ENCODE results near the gene LRRFIP2.
"Not testable (repeated sequence)": the region's sequence is repeated elsewhere in the genome, so short reads cannot be mapped to it uniquely, and the experiment has no call there.

The LRRFIP2 gene

GRCh38 chr3:37147666-37148065, 26.7 kb downstream of the LRRFIP2 start:
- Histone ChIP-seq H3K4me1 (ENCODE audit: control insufficient read depth in 2 of 2, insufficient read depth in 2 of 2, low read length in 2 of 2) (peaks cover 0 to 5% of the 10 kb centered on the region in 2 donors), H3K9me3 (ENCODE audit: control insufficient read depth in 2 of 2, low read length in 2 of 2) (no peaks in the 10 kb centered on the region), H3K27me3 (ENCODE audit: control insufficient read depth in 2 of 2, insufficient read depth in 2 of 2, low read length in 2 of 2) (no peaks in the 10 kb centered on the region), H3K9ac (ENCODE audit: low read depth in 1 of 2, low read length in 2 of 2) (no peak overlapping the region), H3K36me3 (ENCODE audit: control insufficient read depth in 2 of 2, insufficient read depth in 2 of 2, low read length in 2 of 2) (peaks cover 21 to 23% of the 10 kb centered on the region in 2 donors), H3K4me3 (ENCODE audit: low read length in 2 of 2) (no peak overlapping the region), H3K27ac (ENCODE audit: low read depth in 2 of 2, low read length in 2 of 2) (no peak overlapping the region)

- H3K36me3 ChIP-seq (ENCODE audit: control insufficient read depth in 2 of 2, insufficient read depth in 2 of 2, low read length in 2 of 2), result peaks cover 22 to 23% of the 10 kb centered on the region in 2 donors
- not testable (repeated sequence) for H3K4me1 ChIP-seq (ENCODE audit: control insufficient read depth in 2 of 2, insufficient read depth in 2 of 2, low read length in 2 of 2); H3K9me3 ChIP-seq (ENCODE audit: control insufficient read depth in 2 of 2, low read length in 2 of 2); H3K27me3 ChIP-seq (ENCODE audit: control insufficient read depth in 2 of 2, insufficient read depth in 2 of 2, low read length in 2 of 2); H3K4me3 ChIP-seq (ENCODE audit: low read length in 2 of 2); H3K9ac ChIP-seq (ENCODE audit: low read depth in 1 of 2, low read length in 2 of 2); H3K27ac ChIP-seq (ENCODE audit: low read depth in 2 of 2, low read length in 2 of 2)
Measured at GRCh38 chr3:37146927-37147326, 27.5 kb downstream of the LRRFIP2 start.

GRCh38 chr3:37145611-37146010, 28.8 kb downstream of the LRRFIP2 start:
- H3K9ac ChIP-seq (ENCODE audit: low read depth in 1 of 2, low read length in 2 of 2), result no peak overlapping the region
- peak overlapping the region; percentile 38 to 40 for H3K27ac ChIP-seq (ENCODE audit: low read depth in 2 of 2, low read length in 2 of 2)

GRCh38 chr3:37144806-37145205, 29.6 kb downstream of the LRRFIP2 start:
- Histone ChIP-seq H3K27ac (ENCODE audit: low read depth in 2 of 2, low read length in 2 of 2) (no peak overlapping the region), H3K9ac (ENCODE audit: low read depth in 1 of 2, low read length in 2 of 2) (no peak overlapping the region), H3K9me3 (ENCODE audit: control insufficient read depth in 2 of 2, low read length in 2 of 2) (no peaks in the 10 kb centered on the region), H3K27me3 (ENCODE audit: control insufficient read depth in 2 of 2, insufficient read depth in 2 of 2, low read length in 2 of 2) (no peaks in the 10 kb centered on the region), H3K36me3 (ENCODE audit: control insufficient read depth in 2 of 2, insufficient read depth in 2 of 2, low read length in 2 of 2) (peaks cover 23 to 27% of the 10 kb centered on the region in 2 donors), H3K4me3 (ENCODE audit: low read length in 2 of 2) (no peak overlapping the region), H3K4me1 (ENCODE audit: control insufficient read depth in 2 of 2, insufficient read depth in 2 of 2, low read length in 2 of 2) (peaks cover 0 to 11% of the 10 kb centered on the region in 2 donors)

More at GRCh38 chr3:37145611-37146010, 28.8 kb downstream of the LRRFIP2 start:
- H3K4me1 ChIP-seq (ENCODE audit: control insufficient read depth in 2 of 2, insufficient read depth in 2 of 2, low read length in 2 of 2), result peaks cover 0 to 5% of the 10 kb centered on the region in 2 donors
- H3K36me3 ChIP-seq (ENCODE audit: control insufficient read depth in 2 of 2, insufficient read depth in 2 of 2, low read length in 2 of 2), result peaks cover 23 to 27% of the 10 kb centered on the region in 2 donors
- no peaks in the 10 kb centered on the region for H3K27me3 ChIP-seq (ENCODE audit: control insufficient read depth in 2 of 2, insufficient read depth in 2 of 2, low read length in 2 of 2)
- no peak overlapping the region for H3K4me3 ChIP-seq (ENCODE audit: low read length in 2 of 2)
- no peaks in the 10 kb centered on the region for H3K9me3 ChIP-seq (ENCODE audit: control insufficient read depth in 2 of 2, low read length in 2 of 2)

GRCh38 chr3:37143821-37144220, 30.6 kb downstream of the LRRFIP2 start:
- Histone ChIP-seq H3K4me3 (ENCODE audit: low read length in 2 of 2) (no peak overlapping the region), H3K27me3 (ENCODE audit: control insufficient read depth in 2 of 2, insufficient read depth in 2 of 2, low read length in 2 of 2) (no peaks in the 10 kb centered on the region), H3K27ac (ENCODE audit: low read depth in 2 of 2, low read length in 2 of 2) (no peak overlapping the region), H3K36me3 (ENCODE audit: control insufficient read depth in 2 of 2, insufficient read depth in 2 of 2, low read length in 2 of 2) (peaks cover 23 to 25% of the 10 kb centered on the region in 2 donors), H3K9me3 (ENCODE audit: control insufficient read depth in 2 of 2, low read length in 2 of 2) (no peaks in the 10 kb centered on the region), H3K9ac (ENCODE audit: low read depth in 1 of 2, low read length in 2 of 2) (no peak overlapping the region), H3K4me1 (ENCODE audit: control insufficient read depth in 2 of 2, insufficient read depth in 2 of 2, low read length in 2 of 2) (peaks cover 0 to 18% of the 10 kb centered on the region in 2 donors)

GRCh38 chr3:37141676-37142075, 32.7 kb downstream of the LRRFIP2 start:
- no peaks in the 10 kb centered on the region for H3K9me3 ChIP-seq (ENCODE audit: control insufficient read depth in 2 of 2, low read length in 2 of 2)
- no peaks in the 10 kb centered on the region for H3K27me3 ChIP-seq (ENCODE audit: control insufficient read depth in 2 of 2, insufficient read depth in 2 of 2, low read length in 2 of 2)
- no peak overlapping the region for H3K27ac ChIP-seq (ENCODE audit: low read depth in 2 of 2, low read length in 2 of 2)
- H3K9ac ChIP-seq (ENCODE audit: low read depth in 1 of 2, low read length in 2 of 2), result no peak overlapping the region
- H3K4me3 ChIP-seq (ENCODE audit: low read length in 2 of 2), result no peak overlapping the region
- peaks cover 0 to 26% of the 10 kb centered on the region in 2 donors for H3K4me1 ChIP-seq (ENCODE audit: control insufficient read depth in 2 of 2, insufficient read depth in 2 of 2, low read length in 2 of 2)
- peaks cover 13 to 18% of the 10 kb centered on the region in 2 donors for H3K36me3 ChIP-seq (ENCODE audit: control insufficient read depth in 2 of 2, insufficient read depth in 2 of 2, low read length in 2 of 2)

- Histone ChIP-seq H3K9me3 (ENCODE audit: control insufficient read depth in 2 of 2, low read length in 2 of 2) (no peaks in the 10 kb centered on the region), H3K9ac (ENCODE audit: low read depth in 1 of 2, low read length in 2 of 2) (no peak overlapping the region), H3K4me1 (ENCODE audit: control insufficient read depth in 2 of 2, insufficient read depth in 2 of 2, low read length in 2 of 2) (peaks cover 0 to 26% of the 10 kb centered on the region in 2 donors), H3K27me3 (ENCODE audit: control insufficient read depth in 2 of 2, insufficient read depth in 2 of 2, low read length in 2 of 2) (no peaks in the 10 kb centered on the region), H3K27ac (ENCODE audit: low read depth in 2 of 2, low read length in 2 of 2) (no peak overlapping the region), H3K4me3 (ENCODE audit: low read length in 2 of 2) (no peak overlapping the region), H3K36me3 (ENCODE audit: control insufficient read depth in 2 of 2, insufficient read depth in 2 of 2, low read length in 2 of 2) (peaks cover 7 to 14% of the 10 kb centered on the region in 2 donors)
Measured at GRCh38 chr3:37140899-37141541, 33.4 kb downstream of the LRRFIP2 start.

- Histone ChIP-seq H3K4me1 (ENCODE audit: control insufficient read depth in 2 of 2, insufficient read depth in 2 of 2, low read length in 2 of 2) (peaks cover 0 to 22% of the 10 kb centered on the region in 2 donors), H3K9ac (ENCODE audit: low read depth in 1 of 2, low read length in 2 of 2) (no peak overlapping the region), H3K4me3 (ENCODE audit: low read length in 2 of 2) (no peak overlapping the region), H3K36me3 (ENCODE audit: control insufficient read depth in 2 of 2, insufficient read depth in 2 of 2, low read length in 2 of 2) (peaks cover 7 to 13% of the 10 kb centered on the region in 2 donors), H3K9me3 (ENCODE audit: control insufficient read depth in 2 of 2, low read length in 2 of 2) (no peaks in the 10 kb centered on the region), H3K27ac (ENCODE audit: low read depth in 2 of 2, low read length in 2 of 2) (peak overlapping the region; percentile 45 to 74), H3K27me3 (ENCODE audit: control insufficient read depth in 2 of 2, insufficient read depth in 2 of 2, low read length in 2 of 2) (no peaks in the 10 kb centered on the region)
Measured at GRCh38 chr3:37139567-37140052, 34.8 kb downstream of the LRRFIP2 start.

GRCh38 chr3:37138816-37139215, 35.6 kb downstream of the LRRFIP2 start:
- Histone ChIP-seq H3K27me3 (ENCODE audit: control insufficient read depth in 2 of 2, insufficient read depth in 2 of 2, low read length in 2 of 2) (no peaks in the 10 kb centered on the region), H3K9me3 (ENCODE audit: control insufficient read depth in 2 of 2, low read length in 2 of 2) (no peaks in the 10 kb centered on the region), H3K36me3 (ENCODE audit: control insufficient read depth in 2 of 2, insufficient read depth in 2 of 2, low read length in 2 of 2) (peaks cover 6 to 9% of the 10 kb centered on the region in 2 donors), H3K9ac (ENCODE audit: low read depth in 1 of 2, low read length in 2 of 2) (no peak overlapping the region), H3K4me1 (ENCODE audit: control insufficient read depth in 2 of 2, insufficient read depth in 2 of 2, low read length in 2 of 2) (peaks cover 0 to 22% of the 10 kb centered on the region in 2 donors), H3K27ac (ENCODE audit: low read depth in 2 of 2, low read length in 2 of 2) (peak overlapping the region; percentile 38 to 74), H3K4me3 (ENCODE audit: low read length in 2 of 2) (no peak overlapping the region)

GRCh38 chr3:37137516-37137915, 36.9 kb downstream of the LRRFIP2 start:
- H3K4me1 ChIP-seq (ENCODE audit: control insufficient read depth in 2 of 2, insufficient read depth in 2 of 2, low read length in 2 of 2), result peaks cover 3 to 25% of the 10 kb centered on the region in 2 donors
- no peak overlapping the region for H3K27ac ChIP-seq (ENCODE audit: low read depth in 2 of 2, low read length in 2 of 2)
- H3K36me3 ChIP-seq (ENCODE audit: control insufficient read depth in 2 of 2, insufficient read depth in 2 of 2, low read length in 2 of 2), result peaks cover 0 to 6% of the 10 kb centered on the region in 2 donors
- H3K27me3 ChIP-seq (ENCODE audit: control insufficient read depth in 2 of 2, insufficient read depth in 2 of 2, low read length in 2 of 2), result no peaks in the 10 kb centered on the region
- H3K4me3 ChIP-seq (ENCODE audit: low read length in 2 of 2), result no peak overlapping the region
- H3K9me3 ChIP-seq (ENCODE audit: control insufficient read depth in 2 of 2, low read length in 2 of 2), result no peaks in the 10 kb centered on the region
- no peak overlapping the region for H3K9ac ChIP-seq (ENCODE audit: low read depth in 1 of 2, low read length in 2 of 2)

Data from mucosa of rectum (tissue), 2 donors.